ENCODE measurements around the gene FLII.

DNA sequence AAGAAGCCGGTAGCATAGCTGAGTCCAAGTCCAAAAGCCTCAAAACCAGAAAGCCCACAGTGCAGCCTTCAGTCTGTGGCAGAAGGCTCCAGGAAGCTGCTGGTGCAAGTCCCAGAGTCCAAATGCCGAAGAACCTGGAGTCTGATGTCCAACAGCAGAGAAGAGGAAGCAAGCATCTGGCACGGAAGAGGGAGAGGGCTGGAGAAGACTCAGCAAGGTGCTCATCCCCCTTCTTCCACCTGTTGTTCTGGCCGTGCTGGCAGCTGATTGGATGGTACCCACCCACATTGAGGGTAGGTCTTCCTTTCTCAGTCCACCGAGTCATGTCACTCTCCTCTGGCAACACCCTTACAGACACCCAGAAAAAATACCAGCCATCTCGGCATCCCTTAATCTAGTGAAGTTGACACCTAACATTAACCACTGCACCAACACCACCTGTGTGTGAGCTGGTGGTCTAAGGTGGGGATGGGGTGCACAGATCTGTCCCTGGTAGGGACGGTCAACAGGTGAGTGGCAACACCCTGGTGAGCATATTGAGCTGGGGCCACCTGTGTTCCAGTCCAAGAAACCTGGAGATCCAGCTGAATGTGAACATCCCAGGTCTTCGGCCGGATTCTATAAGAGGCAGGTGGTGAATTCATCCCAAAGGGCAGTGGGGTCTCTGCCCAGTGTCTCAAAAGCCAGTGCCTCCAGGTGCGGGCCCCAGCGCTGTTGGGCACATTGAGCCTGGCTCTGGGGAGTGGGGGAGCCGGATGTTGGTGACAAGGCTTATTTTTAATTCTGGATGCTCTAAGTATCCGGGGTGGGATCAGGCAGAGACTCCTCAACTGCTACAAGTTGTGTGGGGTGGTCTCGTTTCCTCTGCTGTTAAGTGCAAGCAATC, 11.8 kb upstream of the FLII start:
- TF ChIP-seq, protein P1, sequence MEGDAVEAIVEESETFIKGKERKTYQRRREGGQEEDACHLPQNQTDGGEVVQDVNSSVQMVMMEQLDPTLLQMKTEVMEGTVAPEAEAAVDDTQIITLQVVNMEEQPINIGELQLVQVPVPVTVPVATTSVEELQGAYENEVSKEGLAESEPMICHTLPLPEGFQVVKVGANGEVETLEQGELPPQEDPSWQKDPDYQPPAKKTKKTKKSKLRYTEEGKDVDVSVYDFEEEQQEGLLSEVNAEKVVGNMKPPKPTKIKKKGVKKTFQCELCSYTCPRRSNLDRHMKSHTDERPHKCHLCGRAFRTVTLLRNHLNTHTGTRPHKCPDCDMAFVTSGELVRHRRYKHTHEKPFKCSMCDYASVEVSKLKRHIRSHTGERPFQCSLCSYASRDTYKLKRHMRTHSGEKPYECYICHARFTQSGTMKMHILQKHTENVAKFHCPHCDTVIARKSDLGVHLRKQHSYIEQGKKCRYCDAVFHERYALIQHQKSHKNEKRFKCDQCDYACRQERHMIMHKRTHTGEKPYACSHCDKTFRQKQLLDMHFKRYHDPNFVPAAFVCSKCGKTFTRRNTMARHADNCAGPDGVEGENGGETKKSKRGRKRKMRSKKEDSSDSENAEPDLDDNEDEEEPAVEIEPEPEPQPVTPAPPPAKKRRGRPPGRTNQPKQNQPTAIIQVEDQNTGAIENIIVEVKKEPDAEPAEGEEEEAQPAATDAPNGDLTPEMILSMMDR (IDR thresholded peaks at IDR 0.05) = no peak
- no peak for TF ChIP-seq POLR2A (IDR thresholded peaks at IDR 0.05)
